Measurements from ENCODE around the gene ELFN2. TPM values are rescaled to one million over a fixed set of nuclear protein-coding genes. Genes with fewer than 3 reads are reported as not detected.

ELFN2 gene
- total and polyA plus RNA-seq, 2 donors (not counting 3 experiments of a cell fraction or from before 2014, with no cell fraction given): 0.41 to 1.3 TPM

- Histone ChIP-seq H3K4me3 (replicated peaks in 1 of 3; ENCODE audit: insufficient read depth in 1 of 3, low read depth in 1 of 3, low read length in 3 of 3) (no peak overlapping the region), H3K9me3 (replicated peaks; ENCODE audit: control insufficient read depth, insufficient read depth, low read length) (no peaks in the 10 kb centered on the region), H3K36me3 (ENCODE audit: control insufficient read depth in 2 of 2, extremely low read depth in 1 of 2, insufficient read depth in 2 of 2, low read length in 2 of 2) (no peaks in the 10 kb centered on the region), H2AFZ (ENCODE audit: low read depth, low read length) (no peak overlapping the region), H3K9me1 (replicated peaks; ENCODE audit: control insufficient read depth, extremely low read depth, insufficient read depth, low read length) (no peaks in the 10 kb centered on the region), H3K27me3 (ENCODE audit: control insufficient read depth in 2 of 2, insufficient read depth in 2 of 2, low read length in 2 of 2) (peaks cover 0 to 11% of the 10 kb centered on the region in 2 experiments), H3K4me2 (ENCODE audit: insufficient read depth, low read length) (no peak overlapping the region), H3K4me1 (ENCODE audit: control insufficient read depth, extremely low read depth, insufficient read depth, low read length) (no peaks in the 10 kb centered on the region), H3K9ac (replicated peaks; ENCODE audit: extremely low read depth, insufficient read depth, low read length) (no peak overlapping the region), H3K27ac (ENCODE audit: insufficient read depth, low read depth, low read length) (no peak overlapping the region), H3K79me2 (ENCODE audit: control insufficient read depth, insufficient read depth, low read length) (no peaks in the 10 kb centered on the region), H4K20me1 (replicated peaks; ENCODE audit: control insufficient read depth, extremely low read depth, insufficient read depth, low read length) (no peaks in the 10 kb centered on the region)
- ChIA-PET POLR2A (no interaction called here), CTCF (no interaction called here)
- no peak for FAIRE-seq
- intact Hi-C loops (cut with micrococcal nuclease) (no loop called here), dilution Hi-C loops (cut with MboI; ENCODE audit: extremely low pct_ligation_motif_present, low sequenced_read_pairs) (no loop called here)
- BruUV-seq (replicated peaks): no TSS peak
- DNase-seq (ENCODE audit: low read depth, low spot score): no peak
- TF ChIP-seq JUN (IDR thresholded peaks at IDR 0.05; ENCODE audit: borderline replicate concordance, insufficient read depth, insufficient read length, low read depth): no peak
- TF ChIP-seq POLR2A (IDR thresholded peaks at IDR 0.05; ENCODE audit: low read depth, low read length): no peak
- TF ChIP-seq FOS (IDR thresholded peaks at IDR 0.05; ENCODE audit: borderline replicate concordance, insufficient read depth, low read length): no peak
- no peak for TF ChIP-seq MYC (IDR thresholded peaks at IDR 0.05; ENCODE audit: low read depth, low read length)
- no peak for TF ChIP-seq EZH2 (IDR thresholded peaks at IDR 0.05; ENCODE audit: borderline replicate concordance, low read depth, low read length, severe bottlenecking)
- no peak for TF ChIP-seq GATA2 (IDR thresholded peaks at IDR 0.05; ENCODE audit: insufficient read depth, insufficient read length, low read depth, low read length)
- no peak for TF ChIP-seq POLR2AphosphoS5 (IDR thresholded peaks at IDR 0.05; ENCODE audit: insufficient read depth, low read depth, low read length)
- TF ChIP-seq MAX (IDR thresholded peaks at IDR 0.05; ENCODE audit: insufficient read depth, insufficient read length): no peak
- no peak for TF ChIP-seq CTCF (IDR thresholded peaks at IDR 0.05; ENCODE audit: extremely low read depth in 1 of 2, insufficient read depth in 1 of 2, low read depth in 1 of 2, low read length in 2 of 2)
Measured at GRCh38 chr22:37353839-37354238, 73.4 kb downstream of the ELFN2 start.

Data from endothelial cell of umbilical vein (primary cell).